Pancreas (tissue), 10 donors: Measurements from ENCODE around the gene LRRC52. TPM values are rescaled to one million over a fixed set of nuclear protein-coding genes. Genes with fewer than 3 reads are reported as not detected.
"Not testable (repeated sequence)": the region's sequence is repeated elsewhere in the genome, so short reads cannot be mapped to it uniquely, and the experiment has no call there.

Experiments used
- ATAC-seq, 4 donors: fragments of 200-7000 bp; cut with Tn5 transposase; one replicate each; pipeline versions ENCODE4 v1.8.0 to v1.9.1; 2020; ENCODE audit warnings: mild to moderate bottlenecking in 4 of 4, moderate library complexity in 4 of 4
- DNase-seq, 6 donors: peaks; one replicate each; pipeline ENCODE4 v3.0.0-alpha.2; 2020
- FAIRE-seq: peaks from 2 replicates; lab custom pipeline; 2012; peaks lifted over from hg19 to GRCh38; lab: Jason Lieb, UNC
- H3K27ac ChIP-seq, 4 donors: fragments of 200-600 bp; sonication (generic); 1 replicate in 3 of 4; 2 replicates in 1 of 4; pipeline versions ENCODE4 v1.5.0 to v1.8.0; 2020
- H3K27me3 ChIP-seq, 4 donors: fragments of 200-600 bp; one replicate each; pipeline ENCODE4 v1.8.0; 2021
- H3K36me3 ChIP-seq, 3 donors: fragments of 200-600 bp; sonication (generic) in 1 of 3; one replicate each; pipeline versions ENCODE4 v1.5.0 to v1.8.0; 2020 to 2021
- H3K4me1 ChIP-seq, 3 donors: fragments of 200-600 bp; one replicate each; pipeline ENCODE4 v1.8.0; 2021
- H3K4me3 ChIP-seq, 4 donors: fragments of 200-600 bp; sonication (generic) in 2 of 4; one replicate each; pipeline versions ENCODE4 v1.5.0 to v1.8.0; 2020 to 2021
- H3K9me3 ChIP-seq, 4 donors: fragments of 200-600 bp; one replicate each; pipeline ENCODE4 v1.8.0; 2021
- CTCF ChIP-seq, 4 donors: fragments of 200-600 bp; sonication (generic) in 3 of 4; IDR thresholded peaks; one replicate each; pipeline versions ENCODE4 v1.5.0 to v1.8.0; 2021; ENCODE audit warnings: antibody characterized with exemption in 4 of 4
- WGBS, 2 donors: extraction: QIAGEN DNeasy Blood & Tissue Kit; methylation state at CpG; one replicate each; pipeline ENCODE4 v1.1.7; 2013; 5-methylcytosine and 5-hydroxymethylcytosine counted together
- intact Hi-C, 3 donors: fragments of 100-400 bp; cut with DNase I; formaldehyde crosslinking; loops; one replicate each; pipeline versions ENCODE4 v1.11.1 to v1.14.2; 2022
- polyA plus RNA-seq, 2 donors: library from polyadenylated mRNA; stranded (reverse); fragments of 200-250 nt; gene quantifications; one replicate each; pipeline ENCODE4 v1.2.3, GENCODE V29; 2013
- total RNA-seq, 6 donors: library from RNA; stranded (reverse); fragmentation: NEBNext Ultra II Directional in 4 of 6; extraction: Animal tissue kit (Norgen Biotek cat#: 25700) in 4 of 6; gene quantifications; one replicate each; pipeline versions ENCODE4 v1.2.1 to v1.2.4, GENCODE V29; 2021 to 2023
- donor health status: healthy with polysubstance abuse.
- donor health status: DM: no; HTN: no; CAD: no; lungs with moderate emphysema.
- donor health status: DM: no; HTN: no; CAD: no.
- donor health status: control.
- donor health status: control.
- donor health status: Bipolar disorder and iron deficiency.
- donor health status: DM: yes; HTN: yes; CAD: no.
- donor health status: DM: no; HTN: no; CAD: no.
- donor health status: DM: no; HTN: no; CAD: no.
- donor health status: DM: yes; HTN: yes; CAD: no.

Gene LRRC52
- total and polyA plus RNA-seq, 8 donors = not detected

GRCh38 chr1:165603810-165604209 lies 60.0 kb downstream of the LRRC52 start:
- ATAC-seq = no peak
- TF ChIP-seq CTCF (IDR thresholded peaks at IDR 0.05) = no peak
- intact Hi-C loops = loop anchor here in 1 of 3 donors (5.0 kb wide), 1 partner anchor 308 kb away; no protein-coding TSS in a partner anchor
- Histone ChIP-seq H3K4me1 (peaks cover 0 to 2% (median 0%) of the 10 kb centered on the region in 3 donors), H3K36me3 (no peaks in the 10 kb centered on the region), H3K4me3 (no peak overlapping the region), H3K27ac (no peak overlapping the region), H3K27me3 (no peaks in the 10 kb centered on the region), H3K9me3 (no peaks in the 10 kb centered on the region)
- FAIRE-seq = no peak
- DNase-seq = no peak
- 43 to 70% methylated on average over 2 of the region's 2 CpGs for WGBS, 2 donors

- no peak for TF ChIP-seq CTCF (IDR thresholded peaks at IDR 0.05)
- Histone ChIP-seq H3K4me3 (no peak overlapping the region), H3K27me3 (no peaks in the 10 kb centered on the region), H3K9me3 (no peaks in the 10 kb centered on the region), H3K4me1 (no peaks in the 10 kb centered on the region), H3K36me3 (no peaks in the 10 kb centered on the region), H3K27ac (no peak overlapping the region)
- FAIRE-seq = no peak
- intact Hi-C loops = no loop called here
- no peak for ATAC-seq
- DNase-seq = no peak
- WGBS, 2 donors = 85 to 94% methylated on average over 4 of the region's 4 CpGs
These were observed 61.4 kb downstream of the LRRC52 start for GRCh38 chr1:165605246-165605645.

GRCh38 chr1:165606676-165607075 lies 62.9 kb downstream of the LRRC52 start:
- DNase-seq, intact Hi-C loops, H3K4me1 ChIP-seq, H3K9me3 ChIP-seq, H3K27me3 ChIP-seq, FAIRE-seq, H3K36me3 ChIP-seq, H3K27ac ChIP-seq, ATAC-seq, H3K4me3 ChIP-seq: not testable (repeated sequence)
- 89 to 90% methylated on average over 12 of the region's 12 CpGs for WGBS, 2 donors

GRCh38 chr1:165610866-165611265 lies 67.1 kb downstream of the LRRC52 start:
- DNase-seq = no peak
- WGBS, 2 donors = 10 to 12% methylated on average over 1 of the region's 1 CpG
- H3K4me1 ChIP-seq = no peaks in the 10 kb centered on the region
- intact Hi-C loops = no loop called here
- no peaks in the 10 kb centered on the region for H3K36me3 ChIP-seq
- H3K4me3 ChIP-seq = no peak overlapping the region
- ATAC-seq = no peak
- no peak overlapping the region for H3K27ac ChIP-seq
- FAIRE-seq = no peak
- H3K27me3 ChIP-seq = peaks cover 0 to 6% (median 0%) of the 10 kb centered on the region in 4 donors
- TF ChIP-seq CTCF (IDR thresholded peaks at IDR 0.05) = no peak
- no peaks in the 10 kb centered on the region for H3K9me3 ChIP-seq

GRCh38 chr1:165612062-165612461 lies 68.3 kb downstream of the LRRC52 start:
- Histone ChIP-seq H3K36me3 (no peaks in the 10 kb centered on the region), H3K4me3 (no peak overlapping the region), H3K9me3 (no peaks in the 10 kb centered on the region), H3K27me3 (peaks cover 0 to 6% (median 0%) of the 10 kb centered on the region in 4 donors), H3K4me1 (no peaks in the 10 kb centered on the region), H3K27ac (no peak overlapping the region)
- intact Hi-C loops = no loop called here
- DNase-seq (no peak), ATAC-seq (no peak), FAIRE-seq (no peak)
- 88 to 89% methylated on average over 3 of the region's 3 CpGs for WGBS, 2 donors
- TF ChIP-seq CTCF (IDR thresholded peaks at IDR 0.05) = no peak

Other genes with a start within 250 kb of the LRRC52 start
- not detected for gene LMX1A, start 187.3 kb upstream of the LRRC52 start, total RNA-seq
- gene LMX1A, start 187.3 kb upstream of the LRRC52 start, polyA plus RNA-seq = under 1 TPM in 1 of 2 donors, not detected in 1; 0.11 TPM
- 1 to 10 TPM in 3 of 6 donors, under 1 TPM in 3; 0.32 to 1.7 (median 0.72) TPM for gene RXRG, start 98.9 kb upstream of the LRRC52 start, total RNA-seq
- 10 to 100 TPM in 1 of 2 donors, 1 to 10 TPM in 1; 1.4 to 10.4 TPM for gene RXRG, start 98.9 kb upstream of the LRRC52 start, polyA plus RNA-seq
- gene MGST3, start 87.2 kb downstream of the LRRC52 start, total RNA-seq = 10 to 100 TPM; 46.1 to 78.7 (median 49.9) TPM
- gene MGST3, start 87.2 kb downstream of the LRRC52 start, polyA plus RNA-seq = 100 to 1,000 TPM in 1 of 2 donors, 10 to 100 TPM in 1; 63.4 to 112 TPM
- gene ALDH9A1, start 154.6 kb downstream of the LRRC52 start, total RNA-seq = 10 to 100 TPM; 21.4 to 28.5 (median 23.1) TPM
- gene ALDH9A1, start 154.6 kb downstream of the LRRC52 start, polyA plus RNA-seq = 10 to 100 TPM; 13.1 to 37.6 TPM
- gene TMCO1, start 224.9 kb downstream of the LRRC52 start, total RNA-seq = 10 to 100 TPM; 28.0 to 53.5 (median 43.4) TPM
- gene TMCO1, start 224.9 kb downstream of the LRRC52 start, polyA plus RNA-seq = 10 to 100 TPM; 24.3 to 52.1 TPM